A549 (cell line): ENCODE results near the gene APOBEC3H.

Experiments
- BHLHE40 ChIP-seq: IDR thresholded peaks from 2 replicates; pipeline ENCODE4 v1.6.1; 2012; ENCODE audit warnings: low read depth, low read length, inconsistent platforms
- CHD4 ChIP-seq: fragments of 200-600 bp; sonication (generic); IDR thresholded peaks from 2 replicates; pipeline ENCODE4 v1.6.1; 2016; ENCODE audit warnings: antibody characterized with exemption, mild to moderate bottlenecking, borderline replicate concordance
- CTCF ChIP-seq: fragments of >200 bp; sonication (Bioruptor Twin); formaldehyde crosslinking; IDR thresholded peaks from 3 replicates; pipeline ENCODE4 v1.5.1; 2016
- ELK1 ChIP-seq: fragments of 150-350 bp; IDR thresholded peaks from 2 replicates; pipeline ENCODE4 v1.6.1; 2014; ENCODE audit warnings: low read depth, mild to moderate bottlenecking, low read length
- EP300 ChIP-seq, 2 experiments: fragments of >200 bp; sonication (Bioruptor Twin); formaldehyde crosslinking; IDR thresholded peaks; 2 replicates in 1 of 2; 3 replicates in 1 of 2; pipeline ENCODE4 v1.6.1; 2016 to 2017
- HDAC2 ChIP-seq: fragments of 200-600 bp; sonication (generic); IDR thresholded peaks from 2 replicates; pipeline ENCODE4 v1.6.1; 2016
- JUNB ChIP-seq: fragments of >200 bp; sonication (Bioruptor Twin); formaldehyde crosslinking; IDR thresholded peaks from 2 replicates; pipeline ENCODE4 v1.6.1; 2016
- NR3C1 ChIP-seq: fragments of >200 bp; sonication (Bioruptor Twin); formaldehyde crosslinking; IDR thresholded peaks from 3 replicates; pipeline ENCODE4 v1.6.1; 2017
- PBX3 ChIP-seq: IDR thresholded peaks from 2 replicates; pipeline ENCODE4 v1.6.1; 2012
- POLR2A ChIP-seq: IDR thresholded peaks from 2 replicates; pipeline ENCODE4 v1.6.1; 2012; ENCODE audit warnings: mild to moderate bottlenecking, low read length
- RAD21 ChIP-seq, 2 experiments: fragments of >200 bp in 1 of 2; sonication (Bioruptor Twin) in 1 of 2; formaldehyde crosslinking in 1 of 2; IDR thresholded peaks in 1 of 2; conservative IDR thresholded peaks in 1 of 2; 2 replicates in 1 of 2; 3 replicates in 1 of 2; pipeline ENCODE4 v1.6.1; 2012 to 2018; ENCODE audit warnings: inconsistent platforms in 1 of 2
- RCOR1 ChIP-seq: fragments of 150-350 bp; IDR thresholded peaks from 2 replicates; pipeline ENCODE4 v1.6.1; 2014; ENCODE audit warnings: antibody characterized with exemption, low read length, low read depth
- SREBF2 ChIP-seq: fragments of 450-650 bp; IDR thresholded peaks from 2 replicates; pipeline ENCODE4 v1.6.1; 2014; ENCODE audit warnings: mild to moderate bottlenecking, moderate library complexity
- TF ChIP-seq, protein P1 (sequence below): fragments of 200-600 bp; sonication (generic); IDR thresholded peaks from 2 replicates; pipeline ENCODE4 v1.6.1; 2016; ENCODE audit warnings: antibody characterized with exemption, mild to moderate bottlenecking, moderate library complexity

GRCh38 chr22:39081016-39081415 lies 16.0 kb upstream of the APOBEC3H start:
- TF ChIP-seq CTCF (no peak), NR3C1 (no peak), BHLHE40 (no peak), EP300 (IDR thresholded peaks at IDR 0.05) (no peak), SREBF2 (no peak), POLR2A (no peak), PBX3 (no peak), JUNB (no peak), CHD4 (no peak), RCOR1 (no peak), ELK1 (no peak), RAD21 (conservative IDR thresholded peaks at IDR 0.05 in 1 of 2, IDR thresholded peaks at IDR 0.05 in 1 of 2) (no peak), HDAC2 (no peak)
- TF ChIP-seq, protein P1, sequence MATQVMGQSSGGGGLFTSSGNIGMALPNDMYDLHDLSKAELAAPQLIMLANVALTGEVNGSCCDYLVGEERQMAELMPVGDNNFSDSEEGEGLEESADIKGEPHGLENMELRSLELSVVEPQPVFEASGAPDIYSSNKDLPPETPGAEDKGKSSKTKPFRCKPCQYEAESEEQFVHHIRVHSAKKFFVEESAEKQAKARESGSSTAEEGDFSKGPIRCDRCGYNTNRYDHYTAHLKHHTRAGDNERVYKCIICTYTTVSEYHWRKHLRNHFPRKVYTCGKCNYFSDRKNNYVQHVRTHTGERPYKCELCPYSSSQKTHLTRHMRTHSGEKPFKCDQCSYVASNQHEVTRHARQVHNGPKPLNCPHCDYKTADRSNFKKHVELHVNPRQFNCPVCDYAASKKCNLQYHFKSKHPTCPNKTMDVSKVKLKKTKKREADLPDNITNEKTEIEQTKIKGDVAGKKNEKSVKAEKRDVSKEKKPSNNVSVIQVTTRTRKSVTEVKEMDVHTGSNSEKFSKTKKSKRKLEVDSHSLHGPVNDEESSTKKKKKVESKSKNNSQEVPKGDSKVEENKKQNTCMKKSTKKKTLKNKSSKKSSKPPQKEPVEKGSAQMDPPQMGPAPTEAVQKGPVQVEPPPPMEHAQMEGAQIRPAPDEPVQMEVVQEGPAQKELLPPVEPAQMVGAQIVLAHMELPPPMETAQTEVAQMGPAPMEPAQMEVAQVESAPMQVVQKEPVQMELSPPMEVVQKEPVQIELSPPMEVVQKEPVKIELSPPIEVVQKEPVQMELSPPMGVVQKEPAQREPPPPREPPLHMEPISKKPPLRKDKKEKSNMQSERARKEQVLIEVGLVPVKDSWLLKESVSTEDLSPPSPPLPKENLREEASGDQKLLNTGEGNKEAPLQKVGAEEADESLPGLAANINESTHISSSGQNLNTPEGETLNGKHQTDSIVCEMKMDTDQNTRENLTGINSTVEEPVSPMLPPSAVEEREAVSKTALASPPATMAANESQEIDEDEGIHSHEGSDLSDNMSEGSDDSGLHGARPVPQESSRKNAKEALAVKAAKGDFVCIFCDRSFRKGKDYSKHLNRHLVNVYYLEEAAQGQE = no peak
